ENCODE measurements around the gene RBM15.

RBM15 gene

GRCh38 chr1:110339407-110340206 lies 430 bp downstream of the RBM15 start:
- no peaks in the 10 kb centered on the region for H3K9me3 Mint-ChIP-seq
- H3K36me3 Mint-ChIP-seq = peaks cover 45% of the 10 kb centered on the region
- H3K27me3 Mint-ChIP-seq = no peaks in the 10 kb centered on the region
- H3K4me3 Mint-ChIP-seq = no peak overlapping the region
- peaks cover 55% of the 10 kb centered on the region for H3K4me1 Mint-ChIP-seq
- no peak overlapping the region for H3K27ac Mint-ChIP-seq
- no peak for ATAC-seq

- no peaks in the 10 kb centered on the region for H3K9me3 Mint-ChIP-seq
- H3K27ac Mint-ChIP-seq = no peak overlapping the region
- ATAC-seq = no peak
- H3K27me3 Mint-ChIP-seq = no peaks in the 10 kb centered on the region
- H3K4me1 Mint-ChIP-seq = peaks cover 56% of the 10 kb centered on the region
- H3K36me3 Mint-ChIP-seq = peaks cover 45% of the 10 kb centered on the region
- no peak overlapping the region for H3K4me3 Mint-ChIP-seq
Measured at GRCh38 chr1:110340207-110340468, 961 bp downstream of the RBM15 start.

GRCh38 chr1:110341146-110341871 lies 2.1 kb downstream of the RBM15 start:
- H3K4me1 Mint-ChIP-seq = peaks cover 68% of the 10 kb centered on the region
- H3K27ac Mint-ChIP-seq = no peak overlapping the region
- no peaks in the 10 kb centered on the region for H3K9me3 Mint-ChIP-seq
- H3K4me3 Mint-ChIP-seq = no peak overlapping the region
- H3K36me3 Mint-ChIP-seq = peaks cover 56% of the 10 kb centered on the region
- no peak for ATAC-seq
- no peaks in the 10 kb centered on the region for H3K27me3 Mint-ChIP-seq

GRCh38 chr1:110341872-110342331 lies 2.7 kb downstream of the RBM15 start:
- ATAC-seq = no peak
- H3K4me1 Mint-ChIP-seq = peaks cover 69% of the 10 kb centered on the region
- H3K9me3 Mint-ChIP-seq = no peaks in the 10 kb centered on the region
- no peak overlapping the region for H3K27ac Mint-ChIP-seq
- H3K4me3 Mint-ChIP-seq = no peak overlapping the region
- H3K36me3 Mint-ChIP-seq = peaks cover 62% of the 10 kb centered on the region
- no peaks in the 10 kb centered on the region for H3K27me3 Mint-ChIP-seq

GRCh38 chr1:110343249-110343648 lies 4.1 kb downstream of the RBM15 start:
- H3K4me1 Mint-ChIP-seq = peaks cover 75% of the 10 kb centered on the region
- H3K4me3 Mint-ChIP-seq = peak overlapping the region; percentile 48
- peaks cover 72% of the 10 kb centered on the region for H3K36me3 Mint-ChIP-seq
- no peaks in the 10 kb centered on the region for H3K27me3 Mint-ChIP-seq
- H3K27ac Mint-ChIP-seq = peak overlapping the region; percentile 18
- H3K9me3 Mint-ChIP-seq = no peaks in the 10 kb centered on the region
- ATAC-seq = no peak

- no peak for ATAC-seq
- peak overlapping the region; percentile 18 for H3K27ac Mint-ChIP-seq
- H3K36me3 Mint-ChIP-seq = peaks cover 76% of the 10 kb centered on the region
- no peaks in the 10 kb centered on the region for H3K27me3 Mint-ChIP-seq
- H3K4me3 Mint-ChIP-seq = peak overlapping the region; percentile 74
- H3K9me3 Mint-ChIP-seq = no peaks in the 10 kb centered on the region
- H3K4me1 Mint-ChIP-seq = peaks cover 84% of the 10 kb centered on the region
Measured at GRCh38 chr1:110344152-110344551, 5.0 kb downstream of the RBM15 start.

GRCh38 chr1:110345480-110345879 lies 6.3 kb downstream of the RBM15 start:
- Mint-ChIP-seq H3K4me1 (peaks cover 90% of the 10 kb centered on the region), H3K4me3 (peak overlapping the region; percentile 49), H3K9me3 (no peaks in the 10 kb centered on the region), H3K27ac (peak overlapping the region; percentile 83), H3K36me3 (peaks cover 76% of the 10 kb centered on the region), H3K27me3 (no peaks in the 10 kb centered on the region)
- no peak for ATAC-seq

GRCh38 chr1:110346690-110347089 lies 7.5 kb downstream of the RBM15 start:
- Mint-ChIP-seq H3K27ac (peak overlapping the region; percentile 83), H3K9me3 (no peaks in the 10 kb centered on the region), H3K4me1 (peaks cover 90% of the 10 kb centered on the region), H3K4me3 (peak overlapping the region; percentile 72), H3K27me3 (no peaks in the 10 kb centered on the region), H3K36me3 (peaks cover 69% of the 10 kb centered on the region)
- ATAC-seq = peak; percentile 88

GRCh38 chr1:110347182-110347893 lies 8.2 kb downstream of the RBM15 start:
- H3K27me3 Mint-ChIP-seq = no peaks in the 10 kb centered on the region
- peaks cover 63% of the 10 kb centered on the region for H3K36me3 Mint-ChIP-seq
- H3K4me3 Mint-ChIP-seq = peak overlapping the region; percentile 72
- no peaks in the 10 kb centered on the region for H3K9me3 Mint-ChIP-seq
- peak overlapping the region; percentile 83 for H3K27ac Mint-ChIP-seq
- peaks cover 86% of the 10 kb centered on the region for H3K4me1 Mint-ChIP-seq
- peak; percentile 83 for ATAC-seq

- no peak for ATAC-seq
- Mint-ChIP-seq H3K4me3 (peak overlapping the region; percentile 70), H3K4me1 (peaks cover 80% of the 10 kb centered on the region), H3K27ac (peak overlapping the region; percentile 83), H3K9me3 (no peaks in the 10 kb centered on the region), H3K27me3 (no peaks in the 10 kb centered on the region), H3K36me3 (peaks cover 57% of the 10 kb centered on the region)
Measured at GRCh38 chr1:110348050-110348449, 8.9 kb downstream of the RBM15 start.

GRCh38 chr1:110348771-110349170 lies 9.6 kb downstream of the RBM15 start:
- no peaks in the 10 kb centered on the region for H3K9me3 Mint-ChIP-seq
- no peak for ATAC-seq
- H3K27ac Mint-ChIP-seq = peak overlapping the region; percentile 83
- peaks cover 80% of the 10 kb centered on the region for H3K4me1 Mint-ChIP-seq
- peaks cover 50% of the 10 kb centered on the region for H3K36me3 Mint-ChIP-seq
- no peaks in the 10 kb centered on the region for H3K27me3 Mint-ChIP-seq
- no peak overlapping the region for H3K4me3 Mint-ChIP-seq

- Mint-ChIP-seq H3K9me3 (no peaks in the 10 kb centered on the region), H3K27ac (peak overlapping the region; percentile 51), H3K4me1 (peaks cover 74% of the 10 kb centered on the region), H3K4me3 (no peak overlapping the region), H3K36me3 (peaks cover 40% of the 10 kb centered on the region), H3K27me3 (no peaks in the 10 kb centered on the region)
- ATAC-seq = no peak
Measured at GRCh38 chr1:110350360-110350759, 11.2 kb downstream of the RBM15 start.

GRCh38 chr1:110355321-110355720 lies 16.1 kb downstream of the RBM15 start:
- Mint-ChIP-seq H3K4me1 (peaks cover 39% of the 10 kb centered on the region), H3K27me3 (no peaks in the 10 kb centered on the region), H3K36me3 (peaks cover 12% of the 10 kb centered on the region), H3K9me3 (no peaks in the 10 kb centered on the region), H3K4me3 (no peak overlapping the region), H3K27ac (no peak overlapping the region)
- ATAC-seq = no peak

GRCh38 chr1:110356379-110356778 lies 17.2 kb downstream of the RBM15 start:
- Mint-ChIP-seq H3K27me3 (no peaks in the 10 kb centered on the region), H3K27ac (no peak overlapping the region), H3K36me3 (peaks cover 9% of the 10 kb centered on the region), H3K4me3 (no peak overlapping the region), H3K9me3 (no peaks in the 10 kb centered on the region), H3K4me1 (peaks cover 28% of the 10 kb centered on the region)
- ATAC-seq = no peak

GRCh38 chr1:110360431-110360830 lies 21.3 kb downstream of the RBM15 start:
- no peaks in the 10 kb centered on the region for H3K9me3 Mint-ChIP-seq
- no peak for ATAC-seq
- no peak overlapping the region for H3K27ac Mint-ChIP-seq
- peaks cover 13% of the 10 kb centered on the region for H3K4me1 Mint-ChIP-seq
- H3K27me3 Mint-ChIP-seq = no peaks in the 10 kb centered on the region
- H3K4me3 Mint-ChIP-seq = no peak overlapping the region
- H3K36me3 Mint-ChIP-seq = peaks cover 29% of the 10 kb centered on the region
